Measurements from ENCODE around the gene LRRIQ3. TPM values are rescaled to one million over a fixed set of nuclear protein-coding genes. Genes with fewer than 3 reads are reported as not detected.

The LRRIQ3 gene
- total RNA-seq, 1 experiment from 2014 or later: 0.26 TPM

DNA sequence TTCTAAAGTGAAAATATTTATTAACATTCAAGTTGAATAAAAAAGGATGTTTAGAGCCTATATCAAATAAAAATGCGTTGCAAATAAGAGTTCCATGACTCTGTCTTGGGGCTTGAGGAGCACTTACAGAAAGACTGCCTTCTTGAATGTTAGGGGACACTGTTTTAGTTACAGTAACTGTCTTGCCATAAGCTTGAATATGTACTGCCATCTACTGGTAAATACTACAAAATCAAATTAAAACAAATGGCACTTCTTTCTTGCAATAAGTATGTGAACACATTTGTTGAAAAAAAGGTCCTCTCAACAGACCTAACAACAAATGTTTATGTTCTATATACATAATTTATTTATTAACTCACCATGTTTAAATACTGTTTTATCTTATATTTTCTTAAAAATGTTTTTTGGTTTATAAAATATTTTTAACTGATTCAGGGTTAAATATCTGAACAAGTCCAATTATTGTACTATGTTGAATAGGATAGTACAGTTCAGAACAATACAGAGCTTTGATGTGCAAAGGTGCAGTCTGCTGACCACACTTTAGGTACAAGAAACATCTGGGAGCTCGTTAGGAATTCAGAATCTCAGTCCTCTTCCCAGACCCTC lies 199.5 kb downstream of the LRRIQ3 start:
- Histone ChIP-seq H4K20me1 (ENCODE audit: control insufficient read depth, insufficient read depth, insufficient read length) (no peaks in the 10 kb centered on the region), H3K14ac (ENCODE audit: insufficient read depth, low read length) (no peak overlapping the region), H3K27ac (ENCODE audit: insufficient read length, low read depth, low read length) (no peak overlapping the region), H3K4me1 (ENCODE audit: insufficient read depth, low read length) (no peaks in the 10 kb centered on the region), H3K56ac (ENCODE audit: insufficient read length, low read depth, low read length) (no peak overlapping the region), H4K91ac (ENCODE audit: insufficient read length, low read depth, low read length) (no peak overlapping the region), H3K79me2 (ENCODE audit: insufficient read depth, low read length) (no peaks in the 10 kb centered on the region), H2AK5ac (ENCODE audit: insufficient read length, low read length) (no peak overlapping the region), H3K4ac (ENCODE audit: low read depth, low read length) (no peak overlapping the region), H2BK20ac (ENCODE audit: low read depth, low read length, poor library complexity, severe bottlenecking) (no peak overlapping the region), H2BK12ac (ENCODE audit: insufficient read length, low read depth, low read length) (no peak overlapping the region), H3T11ph (ENCODE audit: low read length) (no peak overlapping the region), H3K9me3 (ENCODE audit: control insufficient read depth, low read depth, low read length) (no peaks in the 10 kb centered on the region), H3K23me2 (ENCODE audit: insufficient read length, low read depth, low read length, poor library complexity, severe bottlenecking) (no peaks in the 10 kb centered on the region), H4K5ac (ENCODE audit: insufficient read length, low read depth, low read length) (no peak overlapping the region), H3K9ac (ENCODE audit: extremely low read depth, insufficient read length, low read length) (no peak overlapping the region), H3K18ac (ENCODE audit: insufficient read length, low read depth, low read length) (no peak overlapping the region), H3K23ac (ENCODE audit: insufficient read length, low read depth, low read length) (no peak overlapping the region), H2AFZ (ENCODE audit: low read length) (no peak overlapping the region), H3K79me1 (ENCODE audit: insufficient read depth, low read depth, low read length, poor library complexity, severe bottlenecking) (no peaks in the 10 kb centered on the region), H3K27me3 (ENCODE audit: insufficient read depth, low read length) (no peaks in the 10 kb centered on the region), H2BK5ac (ENCODE audit: insufficient read length, low read length) (no peak overlapping the region), H3K4me2 (ENCODE audit: insufficient read depth, insufficient read length, low read length) (no peak overlapping the region), H2BK120ac (ENCODE audit: low read depth, low read length, poor library complexity, severe bottlenecking) (no peak overlapping the region), H2BK15ac (ENCODE audit: low read depth, low read length) (no peak overlapping the region), H4K8ac (replicated peaks; ENCODE audit: insufficient read length, low read depth, low read length) (no peak overlapping the region)
- no peak for DNase-seq
- TF ChIP-seq CTCF (conservative IDR thresholded peaks at IDR 0.05): peak; percentile 71
- no peak overlapping the region for H3K27ac Mint-ChIP-seq
- no peaks in the 10 kb centered on the region for H3K27me3 Mint-ChIP-seq (ENCODE audit: low read depth)
- peaks cover 0 to 5% of the 10 kb centered on the region in 2 experiments; a peak in 3 of 4 replicates for H3K4me1 Mint-ChIP-seq
- no peak overlapping the region for H3K4me3 Mint-ChIP-seq
- WGBS (ENCODE audit: extremely low coverage, insufficient read length, low lambda C conversion rate): no CpG with 5 or more reads among the region's 2 CpGs
- peaks cover 10 to 12% of the 10 kb centered on the region in 2 experiments for H3K9me3 Mint-ChIP-seq
- H3K36me3 Mint-ChIP-seq (ENCODE audit: insufficient read depth in 1 of 3, low read depth in 3 of 3): peaks cover 2 to 14% (median 2%) of the 10 kb centered on the region in 3 experiments; a peak in 4 of 7 replicates

All from H9 (cell line).